GM23248 (cell line): ENCODE data around the gene PCSK5. TPM values are rescaled to one million over a fixed set of nuclear protein-coding genes. Genes with fewer than 3 reads are reported as not detected.
"Not testable (repeated sequence)": the region's sequence is repeated elsewhere in the genome, so short reads cannot be mapped to it uniquely, and the experiment has no call there.

Experiments used
- DNase-seq: peaks from one replicate; pipeline ENCODE4 v3.0.0-alpha.2; 2015
- H2AFZ ChIP-seq: fragments of 200-600 bp; sonication (generic); 2 replicates; pipeline ENCODE4 v1.6.1; 2016; ENCODE audit warnings: antibody characterized with exemption
- H3F3A ChIP-seq: fragments of 200-600 bp; sonication (generic); 2 replicates; pipeline ENCODE4 v1.6.1; 2016; ENCODE audit warnings: mild to moderate bottlenecking, antibody characterized with exemption, mixed run types; ENCODE audit not compliant: insufficient read depth
- H3K27ac ChIP-seq: fragments of 200-600 bp; sonication (generic); 2 replicates; pipeline ENCODE4 v1.5.1; 2016; ENCODE audit warnings: mild to moderate bottlenecking
- H3K27me3 ChIP-seq: fragments of 200-600 bp; sonication (generic); replicated peaks from 2 replicates; pipeline ENCODE4 v1.6.1; 2016; ENCODE audit warnings: mild to moderate bottlenecking; ENCODE audit not compliant: insufficient read depth
- H3K36me3 ChIP-seq: fragments of 200-600 bp; sonication (generic); 2 replicates; pipeline ENCODE4 v1.6.1; 2016; ENCODE audit warnings: low read depth, mild to moderate bottlenecking
- H3K4me1 ChIP-seq: fragments of 200-600 bp; sonication (generic); 2 replicates; pipeline ENCODE4 v1.6.1; 2016; ENCODE audit warnings: mild to moderate bottlenecking; ENCODE audit not compliant: insufficient read depth
- H3K4me2 ChIP-seq: fragments of 200-600 bp; sonication (generic); one replicate; pipeline ENCODE4 v1.6.1; 2016; ENCODE audit warnings: mild to moderate bottlenecking; ENCODE audit not compliant: unreplicated experiment
- H3K4me3 ChIP-seq: fragments of 200-600 bp; sonication (generic); 2 replicates; pipeline ENCODE4 v1.5.1; 2016; ENCODE audit warnings: mild to moderate bottlenecking
- H3K79me2 ChIP-seq: fragments of 200-600 bp; sonication (generic); 2 replicates; pipeline ENCODE4 v1.6.1; 2016; ENCODE audit warnings: mild to moderate bottlenecking; ENCODE audit not compliant: insufficient read depth
- H3K9ac ChIP-seq: fragments of 200-600 bp; sonication (generic); 2 replicates; pipeline ENCODE4 v1.6.1; 2016; ENCODE audit warnings: mild to moderate bottlenecking
- H3K9me2 ChIP-seq: fragments of 200-600 bp; sonication (generic); 2 replicates; pipeline ENCODE4 v1.6.1; 2016; ENCODE audit warnings: mixed run types, mild to moderate bottlenecking, moderate library complexity; ENCODE audit not compliant: insufficient read depth
- H3K9me3 ChIP-seq: fragments of 200-600 bp; sonication (generic); one replicate; pipeline ENCODE4 v1.6.1; 2017; ENCODE audit warnings: low read depth
- H4K20me1 ChIP-seq: fragments of 200-600 bp; sonication (generic); 2 replicates; pipeline ENCODE4 v1.6.0; 2016; ENCODE audit not compliant: insufficient read depth
- EZH2 ChIP-seq: fragments of 200-600 bp; sonication (generic); IDR thresholded peaks from 2 replicates; pipeline ENCODE4 v1.6.1; 2018; ENCODE audit warnings: antibody characterized with exemption, mild to moderate bottlenecking; ENCODE audit not compliant: insufficient read depth, poor library complexity, severe bottlenecking
- EZH2phosphoT487 ChIP-seq: fragments of 200-600 bp; sonication (generic); IDR thresholded peaks from 2 replicates; pipeline ENCODE4 v1.6.1; 2018; ENCODE audit warnings: antibody characterized with exemption, moderate library complexity, mild to moderate bottlenecking, low read depth; ENCODE audit not compliant: insufficient read depth
- WGBS, 2 experiments: methylation state at CpG; one replicate each; pipeline ENCODE4 v1.1.6; 2015 to 2017; ENCODE audit warnings: low lambda C conversion rate in 2 of 2, low coverage in 1 of 2; ENCODE audit errors: missing lambda C conversion rate in 2 of 2; 5-methylcytosine and 5-hydroxymethylcytosine counted together
- in situ Hi-C: fragments of 300-500 bp; cut with MboI; formaldehyde crosslinking; loops from 2 replicates; pipeline ENCODE4 v1.15.0; 2020
- polyA plus RNA-seq: library from polyadenylated mRNA; unstranded; fragments of >200 nt; fragmentation: Nextera tagmentation; extraction: Ambion mirVana; gene quantifications from 2 replicates; pipeline ENCODE4 v1.2.1, GENCODE V29; 2016
- total RNA-seq: library from RNA; depleted of rRNA; stranded (reverse); fragments of >200 nt; shearing (Covaris generic); gene quantifications from 2 replicates; pipeline ENCODE4 v1.2.3, GENCODE V29; 2014

PCSK5 gene
- total and polyA plus RNA-seq, 2 experiments from 2014 or later, result 2.3 to 3.9 TPM

DNA sequence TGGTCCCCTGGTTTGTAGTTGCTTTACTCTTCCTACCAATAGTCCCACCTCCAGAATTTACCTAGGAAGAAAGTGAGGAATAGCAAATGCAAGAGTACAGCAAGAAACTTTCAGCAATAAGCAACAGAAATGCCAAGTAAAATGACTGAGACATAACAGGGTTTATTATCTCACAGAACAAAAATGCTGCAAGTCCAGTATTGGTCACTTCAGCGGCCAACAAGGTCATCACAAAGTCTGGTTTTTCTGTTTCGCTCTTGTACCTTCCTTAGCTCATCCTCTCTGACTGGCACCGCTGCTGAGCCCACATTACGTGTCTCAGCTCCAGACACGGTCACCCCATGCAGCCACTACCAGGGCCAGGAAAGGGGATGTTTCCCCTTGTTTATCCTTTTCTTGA is 421.1 kb downstream of the PCSK5 start:
- Histone ChIP-seq H3K9me2 (no peaks in the 10 kb centered on the region), H3K4me2 (no peak overlapping the region), H3K4me1 (no peaks in the 10 kb centered on the region), H2AFZ (no peak overlapping the region), H3K27ac (no peak overlapping the region), H3K9me3 (no peaks in the 10 kb centered on the region), H3K79me2 (no peaks in the 10 kb centered on the region), H3K9ac (no peak overlapping the region), H4K20me1 (no peaks in the 10 kb centered on the region), H3K4me3 (no peak overlapping the region), H3K36me3 (no peaks in the 10 kb centered on the region), H3K27me3 (no peaks in the 10 kb centered on the region), H3F3A (no peaks in the 10 kb centered on the region)
- TF ChIP-seq EZH2phosphoT487 (no peak), EZH2 (no peak)
- no peak for DNase-seq
- in situ Hi-C loops, result no loop called here
- 76 to 79% methylated on average over 5 of the region's 5 CpGs for WGBS, 2 experiments

DNA sequence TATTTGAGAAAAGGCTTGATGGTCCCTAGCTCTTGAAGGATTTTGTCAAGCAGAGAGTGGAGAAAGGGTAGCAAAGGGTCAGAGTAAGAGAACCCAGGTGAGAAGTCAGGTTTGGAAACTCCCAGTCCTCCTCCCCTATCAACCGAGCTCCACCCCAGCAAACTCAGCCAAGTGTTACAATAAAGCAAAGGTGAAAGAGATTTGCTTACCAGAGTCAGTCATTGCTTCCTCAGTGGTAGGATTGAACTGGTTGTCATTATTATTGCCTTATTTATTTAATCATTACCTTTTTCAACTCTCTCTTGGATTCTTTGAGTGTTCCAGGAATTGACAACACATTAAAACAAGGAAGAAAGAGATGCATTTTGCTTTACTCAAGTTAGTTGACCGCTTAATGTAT is 423.3 kb downstream of the PCSK5 start:
- Histone ChIP-seq H3K27ac (no peak overlapping the region), H3K9me3 (no peaks in the 10 kb centered on the region), H3K27me3 (no peaks in the 10 kb centered on the region), H3K4me2 (no peak overlapping the region), H3K9me2 (no peaks in the 10 kb centered on the region), H3K4me1 (no peaks in the 10 kb centered on the region), H3K4me3 (no peak overlapping the region), H3K36me3 (no peaks in the 10 kb centered on the region), H3K9ac (no peak overlapping the region), H2AFZ (no peak overlapping the region), H3F3A (no peaks in the 10 kb centered on the region), H3K79me2 (no peaks in the 10 kb centered on the region), H4K20me1 (no peaks in the 10 kb centered on the region)
- no peak for DNase-seq
- TF ChIP-seq EZH2, result no peak
- WGBS, 2 experiments, result 54 to 56% methylated on average over 2 of the region's 2 CpGs
- in situ Hi-C loops, result no loop called here

DNA sequence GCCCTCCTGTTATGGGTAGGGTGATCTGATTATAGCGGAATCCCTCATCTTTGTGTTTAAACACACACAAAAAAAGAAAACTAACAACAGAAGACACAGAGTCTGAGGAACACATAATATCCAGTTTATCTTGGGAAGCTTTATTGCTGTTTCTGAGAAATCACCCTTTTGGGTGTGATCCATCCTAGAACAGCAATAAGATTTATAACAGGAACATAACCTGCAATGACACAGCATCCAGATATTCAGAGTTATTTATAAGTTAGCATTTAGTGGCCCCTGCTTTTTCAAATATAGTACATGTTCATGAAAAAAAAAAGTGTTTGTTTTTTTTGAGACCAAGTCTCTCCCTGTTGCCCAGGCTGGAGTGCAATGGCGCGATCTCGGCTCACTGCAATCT is 423.8 kb downstream of the PCSK5 start:
- Histone ChIP-seq H3K9me2 (no peaks in the 10 kb centered on the region), H3K9ac (no peak overlapping the region), H3K4me1 (no peaks in the 10 kb centered on the region), H3K4me2 (no peak overlapping the region), H3K27ac (no peak overlapping the region), H3K4me3 (no peak overlapping the region), H3F3A (no peaks in the 10 kb centered on the region), H3K9me3 (no peaks in the 10 kb centered on the region), H2AFZ (no peak overlapping the region), H3K27me3 (no peaks in the 10 kb centered on the region), H3K36me3 (no peaks in the 10 kb centered on the region), H4K20me1 (no peaks in the 10 kb centered on the region), H3K79me2 (no peaks in the 10 kb centered on the region)
- TF ChIP-seq EZH2 (no peak), EZH2phosphoT487 (no peak)
- in situ Hi-C loops, result no loop called here
- 96% methylated on average over 4 of the region's 4 CpGs for WGBS, 2 experiments
- no peak for DNase-seq

DNA sequence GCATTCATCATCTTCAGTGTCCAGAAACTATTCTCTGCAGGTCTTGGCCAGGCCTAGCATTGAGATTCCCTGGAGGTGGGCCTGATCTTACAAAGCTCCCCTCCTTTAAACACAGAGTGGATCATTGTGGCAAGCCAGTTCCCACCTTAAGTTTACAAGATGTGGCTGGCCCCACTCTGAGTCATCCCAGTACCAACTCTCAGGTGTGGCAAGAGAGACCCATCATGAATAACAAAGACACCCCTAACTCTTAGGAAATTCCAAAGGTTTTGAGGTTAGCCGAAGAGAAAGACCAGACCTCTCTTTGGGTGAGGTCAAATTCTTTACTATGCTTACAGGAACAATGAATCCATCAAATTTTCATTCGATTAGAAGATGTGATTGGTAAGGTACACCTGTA is 425.6 kb downstream of the PCSK5 start:
- Histone ChIP-seq H3K9me2 (no peaks in the 10 kb centered on the region), H3K27me3 (no peaks in the 10 kb centered on the region), H4K20me1 (no peaks in the 10 kb centered on the region), H3K4me2 (no peak overlapping the region), H3K4me3 (no peak overlapping the region), H3K9ac (no peak overlapping the region), H3K4me1 (no peaks in the 10 kb centered on the region), H3K36me3 (no peaks in the 10 kb centered on the region), H2AFZ (no peak overlapping the region), H3K9me3 (no peaks in the 10 kb centered on the region), H3K79me2 (no peaks in the 10 kb centered on the region), H3K27ac (no peak overlapping the region), H3F3A (no peaks in the 10 kb centered on the region)
- TF ChIP-seq EZH2 (no peak), EZH2phosphoT487 (no peak)
- 31 to 52% methylated on average over 2 of the region's 2 CpGs for WGBS, 2 experiments
- in situ Hi-C loops, result no loop called here
- no peak for DNase-seq

DNA sequence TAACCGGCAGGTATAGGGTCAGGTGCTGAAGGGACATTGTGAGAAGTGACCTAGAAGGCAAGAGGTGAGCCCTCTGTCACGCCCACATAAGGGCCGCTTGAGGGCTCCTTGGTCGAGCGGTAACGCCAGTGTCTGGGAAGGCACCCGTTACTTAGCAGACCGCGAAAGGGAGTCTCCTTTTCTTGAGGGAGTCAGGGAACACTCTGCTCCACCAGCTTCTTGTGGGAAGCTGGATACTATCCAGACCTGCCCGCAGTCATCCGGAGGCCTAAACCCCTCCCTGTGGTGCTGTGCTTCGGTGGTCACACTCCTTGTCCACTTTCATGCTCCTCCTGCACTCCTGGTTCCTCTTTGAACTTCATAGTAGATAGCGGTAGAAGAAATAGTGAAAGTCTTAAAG is 429.0 kb downstream of the PCSK5 start:
- H3K79me2 ChIP-seq, DNase-seq, H3F3A ChIP-seq, H3K4me1 ChIP-seq, H3K36me3 ChIP-seq, H3K4me3 ChIP-seq, H2AFZ ChIP-seq, H3K4me2 ChIP-seq, H3K9me3 ChIP-seq, H4K20me1 ChIP-seq, H3K9ac ChIP-seq, H3K27me3 ChIP-seq, H3K27ac ChIP-seq, H3K9me2 ChIP-seq, in situ Hi-C loops: not testable (repeated sequence)
- WGBS, 2 experiments, result 78 to 79% methylated on average over 12 to 13 of the region's 13 CpGs
